SK-N-MC (cell line): ENCODE measurements around the gene AK3.

Experiments
- DNase-seq: peaks from one replicate; pipeline ENCODE4 v3.0.0-alpha.2; 2011; ENCODE audit warnings: low read depth, low spot score
- H3K27ac ChIP-seq: fragments of 200-600 bp; sonication (generic); 2 replicates; pipeline ENCODE4 v1.5.1; 2016; ENCODE audit warnings: mixed run types
- H3K36me3 ChIP-seq: fragments of 200-600 bp; sonication (generic); 2 replicates; pipeline ENCODE4 v1.6.1; 2017; ENCODE audit warnings: antibody characterized with exemption, low read length, mixed read lengths; ENCODE audit not compliant: insufficient read depth
- H3K4me3 ChIP-seq: fragments of 200-600 bp; sonication (generic); 2 replicates; pipeline ENCODE4 v1.5.1; 2016
- H3K9ac ChIP-seq: fragments of 200-600 bp; sonication (generic); 2 replicates; pipeline ENCODE4 v1.8.0; 2017; ENCODE audit warnings: mixed run types, mixed read lengths; ENCODE audit not compliant: insufficient read length
- H3K9me3 ChIP-seq: fragments of 200-600 bp; sonication (generic); 2 replicates; pipeline ENCODE4 v1.6.1; 2017; ENCODE audit warnings: low read depth, mild to moderate bottlenecking, antibody characterized with exemption, low read length, moderate library complexity, mixed read lengths
- EZH2 ChIP-seq: fragments of 200-600 bp; sonication (generic); IDR thresholded peaks from one replicate; pipeline ENCODE4 v1.6.1; 2017; ENCODE audit warnings: antibody characterized with exemption
- FOXP2 ChIP-seq: optimal IDR thresholded peaks from 2 replicates; pipeline ENCODE3; 2011; ENCODE audit warnings: mild to moderate bottlenecking, moderate library complexity; ENCODE audit not compliant: insufficient read depth; ENCODE audit errors: extremely low read length, control extremely low read depth
- POLR2AphosphoS5 ChIP-seq: IDR thresholded peaks from 2 replicates; pipeline ENCODE4 v1.6.1; 2012; ENCODE audit warnings: mild to moderate bottlenecking, low read depth, low read length, borderline replicate concordance

Gene AK3

DNA sequence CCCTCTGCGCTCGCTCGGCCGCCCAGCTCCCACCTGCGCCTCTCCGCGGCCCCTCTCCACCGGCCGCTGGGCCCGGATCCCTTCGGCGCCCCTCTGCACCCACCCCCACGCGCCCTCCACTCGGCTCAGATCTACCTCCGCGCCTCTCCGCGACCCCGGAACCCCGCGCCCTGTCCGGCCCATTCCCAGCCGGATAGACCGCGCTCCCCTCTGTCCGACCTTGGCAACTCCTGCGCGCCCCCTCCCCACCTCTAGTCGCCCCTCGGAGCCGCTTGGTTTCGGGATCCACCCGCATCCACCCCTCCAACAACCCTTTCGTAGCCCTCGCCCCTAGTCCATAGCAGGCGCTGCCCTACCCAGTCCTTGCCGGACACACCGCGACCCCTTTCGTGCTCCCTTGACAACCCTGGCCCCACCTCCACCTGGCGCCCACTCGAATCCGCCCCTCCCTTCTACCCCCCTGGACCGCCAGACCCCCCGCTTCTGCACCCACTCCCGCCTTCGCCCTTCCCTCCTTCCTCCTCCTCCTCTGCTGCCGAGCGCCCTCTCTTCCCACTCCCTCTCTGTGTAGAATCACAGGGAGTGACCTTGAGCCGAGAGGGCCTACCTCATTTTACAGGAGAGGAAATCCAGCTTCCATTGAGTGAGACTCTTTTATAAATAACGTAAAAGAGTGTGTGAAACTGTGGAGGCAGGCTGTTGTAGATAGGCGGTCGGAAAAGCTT lies 525 bp upstream of the AK3 start:
- Histone ChIP-seq H3K9me3 (no peaks in the 10 kb centered on the region), H3K4me3 (peak overlapping the region; percentile 81), H3K27ac (no peak overlapping the region), H3K36me3 (peaks cover 15% of the 10 kb centered on the region), H3K9ac (peak overlapping the region; percentile 76)
- no peak for TF ChIP-seq FOXP2
- peak; percentile 45 for TF ChIP-seq POLR2AphosphoS5
- no peak for DNase-seq

DNA sequence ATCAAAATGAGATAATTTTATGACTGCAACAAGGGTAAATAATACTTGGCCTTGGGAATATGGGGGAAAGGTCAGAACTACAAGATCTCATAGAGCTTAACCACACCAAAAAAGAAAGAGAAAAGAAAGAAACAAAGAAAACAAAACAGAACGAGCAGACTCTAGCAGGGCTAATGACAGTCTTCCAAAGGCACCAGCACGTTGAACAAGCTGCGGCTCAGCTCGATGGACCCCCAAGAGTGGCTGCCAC lies 689 bp downstream of the AK3 start:
- peak overlapping the region; percentile 74 for H3K27ac ChIP-seq
- no peak for DNase-seq

DNA sequence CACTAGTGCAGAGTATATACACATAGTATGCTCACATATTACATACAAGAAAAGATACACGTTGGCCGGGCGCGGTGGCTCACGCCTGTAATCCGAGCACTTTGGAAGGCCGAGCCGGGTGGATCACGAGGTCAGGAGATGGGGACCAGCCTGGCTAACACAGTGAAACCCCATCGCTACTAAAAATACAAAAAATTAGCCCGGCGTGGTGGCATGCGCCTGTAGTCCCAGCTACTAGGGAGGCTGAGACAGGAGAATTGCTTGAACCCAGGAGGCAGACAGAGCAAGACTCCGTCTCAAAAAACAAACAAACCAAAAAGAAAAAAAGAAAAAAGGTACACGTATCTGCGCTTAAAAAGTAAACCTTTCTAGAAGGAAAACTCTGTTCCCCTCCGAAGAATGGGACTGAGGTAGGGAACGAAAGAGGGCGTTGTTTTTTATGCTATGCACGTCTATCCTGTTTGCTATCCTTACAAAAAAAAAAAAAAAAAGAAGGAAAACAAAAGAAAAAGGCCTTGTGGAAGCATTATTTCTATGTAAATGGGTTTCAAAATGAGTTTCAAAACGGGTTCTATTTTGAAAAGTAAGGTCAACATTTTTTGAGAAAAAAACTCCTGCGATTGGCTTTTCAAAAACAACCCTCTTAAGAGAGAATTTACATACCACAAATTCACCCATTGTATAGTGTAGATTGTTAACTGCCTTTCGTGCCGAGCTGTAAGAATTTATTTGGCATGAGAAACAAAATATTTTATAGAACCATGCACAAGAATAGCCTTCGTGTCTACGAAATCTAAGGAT lies 1.2 kb downstream of the AK3 start:
- Histone ChIP-seq H3K9me3 (no peaks in the 10 kb centered on the region), H3K9ac (peak overlapping the region; percentile 76), H3K27ac (peak overlapping the region; percentile 74), H3K36me3 (peaks cover 17% of the 10 kb centered on the region), H3K4me3 (peak overlapping the region; percentile 81)
- no peak for DNase-seq
- TF ChIP-seq EZH2: no peak
- no peak for TF ChIP-seq FOXP2
- no peak for TF ChIP-seq POLR2AphosphoS5

More for the DNA sequence above, 689 bp downstream of the AK3 start:
- Histone ChIP-seq H3K4me3 (peak overlapping the region; percentile 81), H3K9ac (peak overlapping the region; percentile 76), H3K9me3 (no peaks in the 10 kb centered on the region), H3K36me3 (peaks cover 17% of the 10 kb centered on the region)
- TF ChIP-seq EZH2 (no peak), FOXP2 (no peak), POLR2AphosphoS5 (no peak)

DNA sequence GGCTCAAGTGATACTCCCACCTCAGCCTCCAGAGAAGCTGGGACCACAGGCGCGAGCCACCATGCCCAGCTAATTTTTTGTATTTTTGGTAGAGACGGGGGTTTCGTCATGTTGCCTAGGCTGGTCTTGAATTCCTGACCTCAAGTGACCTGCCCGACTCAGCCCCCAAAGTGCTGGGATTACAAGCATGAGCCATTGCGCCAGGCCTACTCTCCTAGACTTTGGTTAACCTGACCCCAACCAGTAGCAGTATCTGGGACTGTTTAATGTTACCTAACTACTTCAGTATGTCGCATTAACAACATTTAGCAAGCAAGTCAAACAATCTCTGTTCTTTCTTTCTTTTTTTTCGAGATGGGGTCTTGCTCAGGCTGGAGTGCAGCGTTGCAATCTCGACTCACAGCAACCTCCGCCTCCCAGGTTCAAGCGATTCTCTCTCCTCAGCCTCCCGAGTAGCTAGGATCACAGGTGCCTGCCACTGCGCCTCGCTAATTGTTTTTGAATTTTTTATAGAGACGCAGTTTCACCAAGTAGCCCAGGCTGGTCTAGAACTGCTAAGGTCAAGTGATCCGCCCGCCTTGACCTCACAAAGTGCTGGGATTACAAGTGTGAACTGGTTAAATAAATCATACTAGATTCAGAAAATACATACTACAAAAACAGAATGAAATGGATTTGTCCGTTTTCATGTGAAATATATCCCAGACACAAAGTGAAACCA lies 2.0 kb downstream of the AK3 start:
- H3K9me3 ChIP-seq: no peaks in the 10 kb centered on the region
- TF ChIP-seq POLR2AphosphoS5 (no peak), EZH2 (no peak), FOXP2 (no peak)
- H3K27ac ChIP-seq: no peak overlapping the region
- peak overlapping the region; percentile 81 for H3K4me3 ChIP-seq
- peak overlapping the region; percentile 76 for H3K9ac ChIP-seq
- no peak for DNase-seq
- peaks cover 25% of the 10 kb centered on the region for H3K36me3 ChIP-seq

DNA sequence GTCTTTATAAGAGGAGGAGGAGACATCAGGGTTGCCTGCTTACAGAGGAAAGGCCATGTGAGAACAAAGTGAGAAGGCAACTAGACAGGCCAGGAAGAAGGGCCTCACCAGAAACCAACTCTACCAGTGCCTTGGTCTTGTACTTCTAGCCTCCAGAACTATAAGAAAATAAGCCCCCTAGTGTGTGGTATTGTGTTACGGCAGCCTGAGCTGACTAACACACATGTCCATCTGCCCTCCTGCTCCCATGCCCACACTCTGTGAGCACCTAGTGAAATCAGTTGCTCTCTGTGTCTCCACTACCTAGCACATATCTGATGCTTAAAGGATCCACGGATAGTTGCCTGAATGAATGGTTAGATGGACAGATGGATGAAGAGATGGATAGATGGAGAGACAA lies 6.9 kb downstream of the AK3 start:
- no peak for DNase-seq
- TF ChIP-seq POLR2AphosphoS5 (no peak), FOXP2 (no peak), EZH2 (no peak)

DNA sequence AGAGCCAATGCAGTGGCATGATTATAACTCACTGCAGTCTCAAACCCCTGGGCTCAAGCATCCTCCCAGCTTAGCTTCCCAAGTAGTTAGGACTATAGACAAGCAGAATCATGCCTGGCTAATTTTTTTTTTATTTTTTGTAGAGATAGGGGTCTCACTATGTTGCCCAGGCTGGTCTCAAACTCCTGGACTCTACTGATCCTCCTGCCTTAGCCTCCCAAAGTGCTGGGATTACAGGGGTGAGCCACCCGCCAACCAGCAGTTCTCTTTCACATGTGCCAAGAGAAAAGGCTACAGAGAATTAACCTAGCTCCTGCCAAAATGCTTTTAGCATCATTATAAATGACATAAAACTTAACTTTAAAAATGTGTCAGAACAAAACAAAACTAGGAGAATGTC lies 8.1 kb downstream of the AK3 start:
- TF ChIP-seq FOXP2: no peak
- no peak for TF ChIP-seq POLR2AphosphoS5
- Histone ChIP-seq H3K4me3 (no peak overlapping the region), H3K27ac (no peak overlapping the region), H3K36me3 (peaks cover 34% of the 10 kb centered on the region), H3K9me3 (no peaks in the 10 kb centered on the region), H3K9ac (no peak overlapping the region)
- no peak for DNase-seq

More for the DNA sequence above, 6.9 kb downstream of the AK3 start:
- Histone ChIP-seq H3K9me3 (no peaks in the 10 kb centered on the region), H3K9ac (no peak overlapping the region), H3K36me3 (peaks cover 38% of the 10 kb centered on the region), H3K27ac (no peak overlapping the region), H3K4me3 (no peak overlapping the region)

DNA sequence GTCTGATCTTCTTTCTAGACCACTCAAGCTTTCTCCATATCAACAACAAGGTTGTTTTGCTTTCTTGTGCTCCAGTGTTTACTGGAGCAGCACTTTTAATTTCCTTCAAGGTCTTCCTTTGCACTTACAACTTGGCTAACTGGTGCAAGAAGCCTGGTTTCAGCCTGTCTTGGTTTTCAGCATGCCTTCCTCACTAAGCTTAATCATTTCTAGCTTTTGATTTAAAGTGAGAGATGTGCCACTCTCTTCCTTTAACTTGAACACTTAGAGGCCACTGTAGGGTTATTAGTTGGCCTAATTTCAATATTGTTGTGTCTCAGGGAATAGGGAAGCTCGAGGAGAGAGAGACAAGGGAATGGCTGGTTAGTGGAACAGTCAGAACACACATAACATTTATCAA lies 13.4 kb downstream of the AK3 start:
- Histone ChIP-seq H3K9me3 (no peaks in the 10 kb centered on the region), H3K9ac (no peak overlapping the region), H3K27ac (no peak overlapping the region), H3K4me3 (no peak overlapping the region), H3K36me3 (peaks cover 53% of the 10 kb centered on the region)
- TF ChIP-seq POLR2AphosphoS5 (no peak), FOXP2 (no peak), EZH2 (no peak)
- no peak for DNase-seq

DNA sequence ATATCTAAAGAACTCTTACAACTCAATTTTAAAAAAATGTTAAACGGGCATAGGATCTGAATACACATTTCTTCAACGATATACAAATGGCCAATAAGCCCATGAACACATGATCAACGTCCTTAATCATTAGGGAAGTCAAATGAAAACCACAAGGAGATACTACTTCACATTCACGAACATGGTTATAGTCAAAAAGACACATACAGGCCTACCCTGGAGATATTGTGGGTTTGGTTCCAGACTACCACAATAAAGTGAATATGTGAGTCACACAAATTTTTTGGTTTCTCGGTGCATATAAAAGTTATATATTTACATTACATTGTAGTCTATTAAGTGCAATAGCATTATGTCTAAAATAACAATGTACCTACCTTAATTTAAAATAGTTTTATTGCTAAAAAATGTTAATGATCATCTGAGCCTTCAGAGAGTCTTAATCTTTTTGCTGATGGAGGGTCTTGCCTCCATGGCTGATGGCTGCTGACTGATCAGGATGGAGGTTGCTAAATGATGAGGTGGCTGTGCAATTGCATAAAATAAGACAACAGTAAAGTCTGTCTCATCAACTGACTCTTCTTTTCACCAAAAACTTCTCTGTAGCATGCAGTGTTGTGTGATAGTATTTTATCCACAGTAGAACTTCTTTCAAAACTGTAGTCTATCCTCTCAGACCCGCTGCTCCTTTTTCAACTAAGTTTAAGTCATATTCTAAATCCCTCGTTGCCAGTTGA lies 15.1 kb downstream of the AK3 start:
- no peak overlapping the region for H3K27ac ChIP-seq
- peaks cover 67% of the 10 kb centered on the region for H3K36me3 ChIP-seq
- no peak overlapping the region for H3K4me3 ChIP-seq
- H3K9me3 ChIP-seq: no peaks in the 10 kb centered on the region
- TF ChIP-seq POLR2AphosphoS5: no peak
- no peak for TF ChIP-seq FOXP2
- TF ChIP-seq EZH2: no peak
- H3K9ac ChIP-seq: no peak overlapping the region
- no peak for DNase-seq
